Activated B cell treated with CpG ODN at 0.5 μM for 24 hours (primary cell): ENCODE data around the gene TSHZ1. TPM values are rescaled to one million over a fixed set of nuclear protein-coding genes. Genes with fewer than 3 reads are reported as not detected.
"Not testable (repeated sequence)": the region's sequence is repeated elsewhere in the genome, so short reads cannot be mapped to it uniquely, and the experiment has no call there.

Experiments used
- ATAC-seq: fragments of 200-7000 bp; cut with Tn5 transposase; one replicate; pipeline ENCODE4 v1.10.0; 2021; ENCODE audit warnings: low read depth, mild to moderate bottlenecking, moderate library complexity
- CTCF ChIA-PET: fragments of 350-600 bp; sonication (Branson Sonifier 250); formaldehyde crosslinking; loops from one replicate; lab custom pipeline; 2021; ENCODE audit warnings: antibody characterized with exemption; lab: Charles Lee
- POLR2A ChIA-PET: fragments of 350-600 bp; sonication (Branson Sonifier 250); formaldehyde crosslinking; loops from one replicate; lab custom pipeline; 2021; ENCODE audit warnings: antibody characterized with exemption; lab: Charles Lee
- DNase-seq: peaks from one replicate; pipeline ENCODE4 v3.0.0; 2022
- H3K27ac Mint-ChIP-seq: one replicate; pipeline ENCODE4 v1.8.0; 2020; ENCODE audit warnings: mixed read lengths
- H3K27me3 Mint-ChIP-seq: one replicate; pipeline ENCODE4 v1.8.0; 2021; ENCODE audit warnings: mixed read lengths
- H3K36me3 Mint-ChIP-seq: one replicate; pipeline ENCODE4 v1.8.0; 2021; ENCODE audit warnings: low read depth, mixed read lengths
- H3K4me1 Mint-ChIP-seq: one replicate; pipeline ENCODE4 v1.8.0; 2021; ENCODE audit warnings: mixed read lengths
- H3K4me3 Mint-ChIP-seq: one replicate; pipeline ENCODE4 v1.8.0; 2020; ENCODE audit warnings: mild to moderate bottlenecking, mixed read lengths
- H3K9me3 Mint-ChIP-seq: one replicate; pipeline ENCODE4 v1.8.0; 2020; ENCODE audit warnings: mixed read lengths
- intact Hi-C: fragments of 100-400 bp; cut with micrococcal nuclease; formaldehyde crosslinking; loops from one replicate; pipeline ENCODE4 v1.15.1; 2024
- total RNA-seq: library from RNA; stranded (reverse); gene quantifications from 2 replicates; pipeline ENCODE4 v1.2.3, GENCODE V29; 2022
- TF ChIP-seq, protein P1 (sequence below): fragments of 200-600 bp; IDR thresholded peaks from one replicate; pipeline ENCODE4 v1.8.0; 2022; ENCODE audit warnings: antibody characterized with exemption, mild to moderate bottlenecking

The TSHZ1 gene
- total RNA-seq, 1 donor from 2014 or later: 8.6 TPM

DNA sequence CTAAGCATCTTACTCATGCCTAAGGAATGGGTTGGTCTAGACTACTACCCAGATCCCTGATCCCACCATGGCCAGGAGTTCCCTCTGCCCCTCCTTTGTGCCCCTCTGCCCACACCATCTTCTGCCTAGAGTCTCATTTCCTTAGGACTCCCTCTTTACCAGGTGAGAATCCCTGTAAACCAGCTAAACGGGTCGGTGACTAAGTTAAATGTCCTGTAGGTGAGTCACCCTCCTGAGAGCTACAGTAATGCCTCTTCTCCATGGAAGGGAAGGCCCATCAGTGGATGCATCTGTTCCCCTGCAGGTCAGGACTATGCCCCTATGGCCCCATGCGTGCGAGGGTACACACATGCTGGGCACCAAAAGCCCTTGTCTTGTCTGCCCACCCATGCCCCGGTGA is 27.1 kb upstream of the TSHZ1 start:
- Mint-ChIP-seq H3K27me3 (peaks cover 13% of the 10 kb centered on the region), H3K9me3 (no peaks in the 10 kb centered on the region), H3K27ac (no peak overlapping the region), H3K4me1 (no peaks in the 10 kb centered on the region), H3K4me3 (no peak overlapping the region), H3K36me3 (no peaks in the 10 kb centered on the region)
- no peak for DNase-seq
- ChIA-PET POLR2A (no interaction called here), CTCF (no interaction called here)
- ATAC-seq: no peak
- intact Hi-C loops: no loop called here
- TF ChIP-seq, protein P1, sequence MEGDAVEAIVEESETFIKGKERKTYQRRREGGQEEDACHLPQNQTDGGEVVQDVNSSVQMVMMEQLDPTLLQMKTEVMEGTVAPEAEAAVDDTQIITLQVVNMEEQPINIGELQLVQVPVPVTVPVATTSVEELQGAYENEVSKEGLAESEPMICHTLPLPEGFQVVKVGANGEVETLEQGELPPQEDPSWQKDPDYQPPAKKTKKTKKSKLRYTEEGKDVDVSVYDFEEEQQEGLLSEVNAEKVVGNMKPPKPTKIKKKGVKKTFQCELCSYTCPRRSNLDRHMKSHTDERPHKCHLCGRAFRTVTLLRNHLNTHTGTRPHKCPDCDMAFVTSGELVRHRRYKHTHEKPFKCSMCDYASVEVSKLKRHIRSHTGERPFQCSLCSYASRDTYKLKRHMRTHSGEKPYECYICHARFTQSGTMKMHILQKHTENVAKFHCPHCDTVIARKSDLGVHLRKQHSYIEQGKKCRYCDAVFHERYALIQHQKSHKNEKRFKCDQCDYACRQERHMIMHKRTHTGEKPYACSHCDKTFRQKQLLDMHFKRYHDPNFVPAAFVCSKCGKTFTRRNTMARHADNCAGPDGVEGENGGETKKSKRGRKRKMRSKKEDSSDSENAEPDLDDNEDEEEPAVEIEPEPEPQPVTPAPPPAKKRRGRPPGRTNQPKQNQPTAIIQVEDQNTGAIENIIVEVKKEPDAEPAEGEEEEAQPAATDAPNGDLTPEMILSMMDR: no peak

DNA sequence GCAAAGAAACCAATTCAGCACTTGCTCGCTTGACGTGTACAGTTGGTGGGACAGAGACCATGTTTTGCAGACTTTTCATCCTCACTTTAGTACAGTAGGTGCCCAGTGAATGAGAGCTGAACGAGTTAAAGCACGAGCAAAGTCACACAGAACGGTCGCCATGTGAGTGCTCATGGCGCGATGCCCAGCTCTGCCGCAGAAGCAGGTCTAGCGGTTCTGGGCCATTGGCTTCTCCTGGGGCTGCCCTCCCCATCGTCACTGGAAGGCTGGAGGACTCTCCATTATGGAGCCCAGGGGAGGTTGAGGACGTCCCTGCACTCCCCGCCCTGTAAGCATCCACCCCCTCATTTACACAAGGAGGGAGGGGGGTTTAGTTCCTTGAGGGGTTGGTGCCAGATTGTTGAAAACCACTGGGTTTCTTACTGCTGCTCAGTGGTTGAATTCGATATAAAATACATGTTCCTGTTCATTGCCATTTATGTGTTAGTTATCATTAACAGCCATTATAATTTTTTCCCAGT is 26.6 kb upstream of the TSHZ1 start:
- CTCF ChIA-PET: no interaction called here
- no peaks in the 10 kb centered on the region for H3K9me3 Mint-ChIP-seq
- no peaks in the 10 kb centered on the region for H3K4me1 Mint-ChIP-seq

DNA sequence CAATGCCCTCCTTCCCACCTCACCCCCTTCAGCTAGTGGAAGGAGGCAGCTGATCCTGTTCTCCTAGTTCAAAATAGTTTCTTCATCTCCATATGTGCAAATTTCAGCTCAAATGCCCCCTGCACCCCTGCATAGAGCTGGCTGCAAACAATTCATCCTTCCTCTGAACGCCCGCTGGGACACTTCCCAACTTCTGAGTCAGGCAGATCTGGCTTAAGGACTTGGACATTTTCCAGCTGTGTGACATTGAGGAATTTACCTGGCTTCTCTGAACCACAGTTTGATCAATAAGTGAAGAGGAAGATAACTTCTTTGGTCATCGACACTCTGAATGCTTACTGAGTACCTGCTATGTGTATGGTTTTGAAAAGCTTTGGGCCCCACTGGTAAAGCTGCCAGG is 25.1 kb upstream of the TSHZ1 start:
- CTCF ChIA-PET: no interaction called here
- DNase-seq: no peak
- Mint-ChIP-seq H3K27me3 (peaks cover 13% of the 10 kb centered on the region), H3K4me3 (no peak overlapping the region), H3K27ac (no peak overlapping the region), H3K4me1 (no peaks in the 10 kb centered on the region), H3K36me3 (no peaks in the 10 kb centered on the region), H3K9me3 (no peaks in the 10 kb centered on the region)
- intact Hi-C loops: no loop called here
- POLR2A ChIA-PET: no interaction called here
- no peak for ATAC-seq
- TF ChIP-seq, protein P1: no peak

More for the DNA sequence above, 26.6 kb upstream of the TSHZ1 start:
- H3K36me3 Mint-ChIP-seq: no peaks in the 10 kb centered on the region
- TF ChIP-seq, protein P1: no peak
- intact Hi-C loops: no loop called here
- DNase-seq (no peak), ATAC-seq (no peak)
- peaks cover 13% of the 10 kb centered on the region for H3K27me3 Mint-ChIP-seq
- POLR2A ChIA-PET: no interaction called here
- H3K4me3 Mint-ChIP-seq: no peak overlapping the region
- no peak overlapping the region for H3K27ac Mint-ChIP-seq

GRCh38 chr18:75187702-75188101 is 22.9 kb upstream of the TSHZ1 start:
- H3K27ac Mint-ChIP-seq, H3K36me3 Mint-ChIP-seq, POLR2A ChIA-PET, H3K4me3 Mint-ChIP-seq, H3K9me3 Mint-ChIP-seq, intact Hi-C loops, H3K4me1 Mint-ChIP-seq, CTCF ChIA-PET, DNase-seq, ATAC-seq: not testable (repeated sequence)
- peaks cover 21% of the 10 kb centered on the region for H3K27me3 Mint-ChIP-seq

DNA sequence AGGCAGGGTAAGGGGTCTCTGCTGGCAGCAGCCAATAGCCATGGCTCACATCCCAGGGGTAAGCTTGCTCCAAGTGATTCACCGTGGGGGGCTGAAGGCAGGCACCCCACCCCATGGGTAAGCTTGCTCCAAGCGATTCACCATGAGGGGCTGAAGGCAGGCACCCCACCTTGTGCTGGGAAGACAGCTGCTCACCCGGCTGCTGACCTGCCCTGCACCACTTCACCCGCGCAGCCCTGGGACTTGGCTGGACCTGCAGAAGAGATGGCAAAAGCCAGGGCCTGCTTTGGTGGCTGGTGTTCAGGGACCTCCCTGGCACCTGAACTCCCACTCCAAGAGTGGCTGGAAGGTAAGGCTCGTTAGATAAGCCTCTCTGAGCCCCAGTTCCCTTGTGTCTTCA is 20.9 kb upstream of the TSHZ1 start:
- intact Hi-C loops: no loop called here
- H3K9me3 Mint-ChIP-seq: no peaks in the 10 kb centered on the region
- peaks cover 14% of the 10 kb centered on the region for H3K27me3 Mint-ChIP-seq
- H3K36me3 Mint-ChIP-seq: no peaks in the 10 kb centered on the region
- ATAC-seq (no peak), DNase-seq (no peak)
- TF ChIP-seq, protein P1: no peak
- H3K27ac Mint-ChIP-seq: no peak overlapping the region
- POLR2A ChIA-PET: no interaction called here
- no peak overlapping the region for H3K4me3 Mint-ChIP-seq
- no peaks in the 10 kb centered on the region for H3K4me1 Mint-ChIP-seq
- CTCF ChIA-PET: no interaction called here

DNA sequence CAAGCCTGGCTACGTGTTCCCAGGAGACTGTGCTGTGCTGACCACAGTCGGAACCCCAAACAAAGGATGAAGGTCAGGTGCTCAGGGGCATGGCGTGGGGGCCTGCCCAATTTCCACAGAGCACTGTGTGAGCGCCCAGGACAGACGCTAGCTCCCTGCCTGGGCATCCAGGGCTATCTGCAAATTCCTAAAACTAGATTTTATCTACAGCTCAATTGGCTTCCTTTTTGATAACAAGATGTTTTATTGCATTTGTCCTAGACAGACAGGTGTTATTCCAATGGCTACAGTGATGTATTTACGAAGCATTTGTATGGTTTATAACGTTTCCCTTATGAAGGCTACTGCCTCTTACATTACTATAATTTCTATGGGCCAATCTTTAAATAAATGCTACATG is 17.7 kb upstream of the TSHZ1 start:
- H3K4me3 Mint-ChIP-seq: no peak overlapping the region
- ChIA-PET CTCF (no interaction called here), POLR2A (no interaction called here)
- TF ChIP-seq, protein P1: no peak
- H3K4me1 Mint-ChIP-seq: no peaks in the 10 kb centered on the region
- H3K36me3 Mint-ChIP-seq: no peaks in the 10 kb centered on the region
- DNase-seq (no peak), ATAC-seq (no peak)
- no peaks in the 10 kb centered on the region for H3K9me3 Mint-ChIP-seq
- H3K27me3 Mint-ChIP-seq: peaks cover 8% of the 10 kb centered on the region
- H3K27ac Mint-ChIP-seq: no peak overlapping the region
- intact Hi-C loops: no loop called here
